Fibroblast of lung (primary cell): ENCODE data around the gene KLHL29. TPM values are rescaled to one million over a fixed set of nuclear protein-coding genes. Genes with fewer than 3 reads are reported as not detected.
A peak's percentile ranks its signal among the peaks of the same experiment; 100 is the strongest.

Experiments
- DNase-seq, 2 donors: peaks; one replicate each; pipeline versions ENCODE4 v3.0.0 to v3.0.0-alpha.2; 2010; ENCODE audit warnings: low read depth in 2 of 2
- H2AFZ ChIP-seq: 2 replicates; pipeline ENCODE4 v1.5.1; 2012; ENCODE audit warnings: low read length, control low read depth, inconsistent platforms
- H3K27ac ChIP-seq: 2 replicates; pipeline ENCODE4 v1.5.1; 2011; ENCODE audit warnings: low read length, control low read depth; ENCODE audit not compliant: insufficient read depth
- H3K27me3 ChIP-seq: 2 replicates; pipeline ENCODE4 v1.5.1; 2011; ENCODE audit warnings: mild to moderate bottlenecking, low read length; ENCODE audit not compliant: control insufficient read depth, insufficient read depth
- H3K36me3 ChIP-seq: 2 replicates; pipeline ENCODE4 v1.5.1; 2011; ENCODE audit warnings: low read length; ENCODE audit not compliant: control insufficient read depth, insufficient read depth
- H3K4me1 ChIP-seq: 2 replicates; pipeline ENCODE4 v1.5.1; 2011; ENCODE audit warnings: low read length; ENCODE audit not compliant: control insufficient read depth, insufficient read depth; ENCODE audit errors: extremely low read depth
- H3K4me2 ChIP-seq: 2 replicates; pipeline ENCODE4 v1.5.1; 2011; ENCODE audit warnings: low read length, control low read depth; ENCODE audit not compliant: insufficient read depth; ENCODE audit errors: extremely low read depth
- H3K4me3 ChIP-seq, 4 experiments: fragments of 200-600 bp in 1 of 4; sonication (generic) in 1 of 4; replicated peaks in 1 of 4; 2 replicates each; pipeline ENCODE4 v1.5.1; 2011 to 2016; ENCODE audit warnings: low read length in 4 of 4, low read depth in 3 of 4, mild to moderate bottlenecking in 3 of 4, control low read depth in 2 of 4, inconsistent platforms in 1 of 4, mixed read lengths in 1 of 4; ENCODE audit not compliant: insufficient read depth in 1 of 4; ENCODE audit errors: control extremely low read depth in 1 of 4
- H3K79me2 ChIP-seq: 2 replicates; pipeline ENCODE4 v1.5.1; 2012; ENCODE audit warnings: mild to moderate bottlenecking, low read length, inconsistent platforms; ENCODE audit not compliant: control insufficient read depth, insufficient read depth
- H3K9ac ChIP-seq: 2 replicates; pipeline ENCODE4 v1.5.1; 2011; ENCODE audit warnings: mild to moderate bottlenecking, low read length, control low read depth; ENCODE audit not compliant: insufficient read depth
- H3K9me3 ChIP-seq: 2 replicates; pipeline ENCODE4 v1.5.1; 2012; ENCODE audit warnings: low read depth, low read length; ENCODE audit not compliant: control insufficient read depth, insufficient read depth
- H4K20me1 ChIP-seq: 2 replicates; pipeline ENCODE4 v1.5.1; 2011; ENCODE audit warnings: low read length; ENCODE audit not compliant: control insufficient read depth, insufficient read depth; ENCODE audit errors: extremely low read depth
- EZH2 ChIP-seq: IDR thresholded peaks from 2 replicates; pipeline ENCODE4 v1.5.1; 2012; ENCODE audit warnings: low read length, control low read depth, mild to moderate bottlenecking; ENCODE audit errors: missing control alignments
- polyA minus RNA-seq: library from RNA; depleted of rRNA, polyadenylated mRNA; stranded (reverse); fragments of >200 nt; gene quantifications from 2 replicates; pipeline ENCODE4 v1.2.3, GENCODE V29; 2011; ENCODE audit warnings: low replicate concordance
- polyA plus RNA-seq, 2 donors: library from polyadenylated mRNA; depleted of rRNA in 1 of 2; stranded (reverse) in 1 of 2; unstranded in 1 of 2; fragments of >200 nt; gene quantifications; 2 replicates each; pipeline ENCODE4 v1.2.1, GENCODE V29; 2011 to 2012; ENCODE audit warnings: missing spikeins in 1 of 2
- total RNA-seq: library from RNA; depleted of rRNA; stranded (reverse); fragments of >200 nt; gene quantifications from 2 replicates; pipeline ENCODE4 v1.2.1, GENCODE V29; 2014
- TF ChIP-seq, protein P1 (sequence below), 2 donors: IDR thresholded peaks in 1 of 2; conservative IDR thresholded peaks in 1 of 2; 1 replicate in 1 of 2; 2 replicates in 1 of 2; pipeline ENCODE4 v1.5.1; 2011 to 2012; ENCODE audit warnings: low read length in 2 of 2, control low read depth in 1 of 2, inconsistent platforms in 1 of 2, low read depth in 1 of 2, mild to moderate bottlenecking in 1 of 2

KLHL29 gene
- total RNA-seq (4.9 and 7.9 TPM in 2 replicates), polyA plus RNA-seq (4.2 and 7.1 TPM in 2 replicates), polyA minus RNA-seq (6.0 and 9.9 TPM in 2 replicates)
- polyA plus RNA-seq (2012) = 6.0 and 9.4 TPM in 2 replicates

DNA sequence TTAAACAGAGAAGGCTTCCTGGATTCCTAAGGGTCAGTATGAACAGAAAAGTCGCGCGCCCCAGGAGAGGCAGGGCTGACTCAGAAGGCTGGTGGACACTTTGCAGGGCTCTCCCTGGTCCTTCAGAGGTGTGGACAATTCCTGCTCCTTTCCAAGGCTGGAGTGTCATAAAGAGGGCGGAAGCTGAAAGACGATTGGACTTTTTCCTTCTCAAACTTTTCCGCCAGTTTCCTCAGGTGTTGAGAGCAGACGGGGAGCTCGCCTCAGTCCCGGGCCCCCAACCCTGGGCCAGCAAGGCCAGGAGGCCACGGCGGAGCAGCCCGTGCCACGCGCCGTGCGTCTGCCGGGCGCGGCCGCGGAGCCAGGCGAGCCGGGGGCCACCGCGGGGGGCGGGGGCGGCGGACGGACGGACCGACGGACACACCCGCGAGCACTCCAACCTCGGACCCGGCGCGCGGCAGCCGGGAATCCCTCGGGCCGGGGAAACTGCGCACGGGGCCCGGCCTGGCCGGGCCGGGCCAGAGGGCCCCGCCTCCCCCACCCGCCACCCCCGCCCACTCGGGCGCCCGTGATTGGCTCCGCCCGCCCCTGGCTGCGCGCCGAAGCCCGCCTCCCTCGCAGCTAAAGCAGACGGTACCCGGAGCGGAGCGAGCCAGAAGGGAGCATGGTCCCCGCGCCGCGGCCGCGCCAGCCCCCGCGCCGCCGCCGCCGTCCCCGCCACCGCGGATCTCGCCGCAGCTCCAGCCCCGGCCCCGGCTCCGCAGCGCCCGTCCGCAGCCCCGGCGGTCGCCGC, at the start of gene KLHL29:
KLHL29 (plus strand) TSS at position 629 of the 793 bp plus-strand sequence. CDS start 177,018 bp downstream, outside the sequence.
- peak; percentile 62 to 70 for DNase-seq
- Histone ChIP-seq H3K4me3 (peak within 1 kb of the TSS; percentile 55 to 85 (median 71)), H4K20me1 (no peaks in the 10 kb centered on the region), H3K27ac (peak within 1 kb of the TSS; percentile 22), H3K9ac (peak within 1 kb of the TSS; percentile 66), H3K9me3 (no peaks in the 10 kb centered on the region), H3K79me2 (peaks cover 5% of the 10 kb centered on the region), H3K27me3 (no peaks in the 10 kb centered on the region), H3K4me1 (peaks cover 10% of the 10 kb centered on the region), H2AFZ (peak within 1 kb of the TSS; percentile 43), H3K4me2 (peak within 1 kb of the TSS; percentile 92), H3K36me3 (no peaks in the 10 kb centered on the region)
- TF ChIP-seq, protein P1, sequence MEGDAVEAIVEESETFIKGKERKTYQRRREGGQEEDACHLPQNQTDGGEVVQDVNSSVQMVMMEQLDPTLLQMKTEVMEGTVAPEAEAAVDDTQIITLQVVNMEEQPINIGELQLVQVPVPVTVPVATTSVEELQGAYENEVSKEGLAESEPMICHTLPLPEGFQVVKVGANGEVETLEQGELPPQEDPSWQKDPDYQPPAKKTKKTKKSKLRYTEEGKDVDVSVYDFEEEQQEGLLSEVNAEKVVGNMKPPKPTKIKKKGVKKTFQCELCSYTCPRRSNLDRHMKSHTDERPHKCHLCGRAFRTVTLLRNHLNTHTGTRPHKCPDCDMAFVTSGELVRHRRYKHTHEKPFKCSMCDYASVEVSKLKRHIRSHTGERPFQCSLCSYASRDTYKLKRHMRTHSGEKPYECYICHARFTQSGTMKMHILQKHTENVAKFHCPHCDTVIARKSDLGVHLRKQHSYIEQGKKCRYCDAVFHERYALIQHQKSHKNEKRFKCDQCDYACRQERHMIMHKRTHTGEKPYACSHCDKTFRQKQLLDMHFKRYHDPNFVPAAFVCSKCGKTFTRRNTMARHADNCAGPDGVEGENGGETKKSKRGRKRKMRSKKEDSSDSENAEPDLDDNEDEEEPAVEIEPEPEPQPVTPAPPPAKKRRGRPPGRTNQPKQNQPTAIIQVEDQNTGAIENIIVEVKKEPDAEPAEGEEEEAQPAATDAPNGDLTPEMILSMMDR (conservative IDR thresholded peaks at IDR 0.05 in 1 of 2, IDR thresholded peaks at IDR 0.05 in 1 of 2; ENCODE audit: low read depth in 1 of 2, low read length in 2 of 2) = no peak
- TF ChIP-seq EZH2 = no peak

DNA sequence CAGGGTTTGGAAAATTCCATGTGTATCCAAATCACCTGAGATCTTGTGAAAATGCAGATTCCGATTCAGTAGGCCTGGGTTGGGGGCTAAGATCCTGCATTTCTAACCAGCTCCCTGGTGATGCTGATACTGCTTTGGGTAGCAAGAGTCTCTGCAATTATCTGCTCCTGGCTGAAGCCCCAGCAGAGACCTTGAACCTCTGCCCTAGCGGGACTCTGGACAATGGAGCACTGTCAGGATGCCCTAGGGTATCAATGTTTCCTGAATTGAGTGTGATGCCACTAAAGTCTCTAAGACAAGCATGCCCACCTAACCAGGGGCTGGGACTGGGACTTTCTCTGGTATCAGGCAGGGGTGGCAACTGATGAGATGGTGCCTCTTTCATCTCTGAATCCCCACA, 49.4 kb upstream of the KLHL29 start:
- DNase-seq = no peak
- TF ChIP-seq EZH2 = no peak
- TF ChIP-seq, protein P1 (conservative IDR thresholded peaks at IDR 0.05 in 1 of 2, IDR thresholded peaks at IDR 0.05 in 1 of 2; ENCODE audit: low read depth in 1 of 2, low read length in 2 of 2) = no peak
- Histone ChIP-seq H3K4me3 (no peak overlapping the region), H3K9me3 (no peaks in the 10 kb centered on the region), H3K36me3 (no peaks in the 10 kb centered on the region), H4K20me1 (no peaks in the 10 kb centered on the region), H3K4me2 (no peak overlapping the region), H3K4me1 (no peaks in the 10 kb centered on the region), H3K9ac (no peak overlapping the region), H3K79me2 (no peaks in the 10 kb centered on the region), H3K27ac (no peak overlapping the region), H2AFZ (no peak overlapping the region), H3K27me3 (no peaks in the 10 kb centered on the region)

DNA sequence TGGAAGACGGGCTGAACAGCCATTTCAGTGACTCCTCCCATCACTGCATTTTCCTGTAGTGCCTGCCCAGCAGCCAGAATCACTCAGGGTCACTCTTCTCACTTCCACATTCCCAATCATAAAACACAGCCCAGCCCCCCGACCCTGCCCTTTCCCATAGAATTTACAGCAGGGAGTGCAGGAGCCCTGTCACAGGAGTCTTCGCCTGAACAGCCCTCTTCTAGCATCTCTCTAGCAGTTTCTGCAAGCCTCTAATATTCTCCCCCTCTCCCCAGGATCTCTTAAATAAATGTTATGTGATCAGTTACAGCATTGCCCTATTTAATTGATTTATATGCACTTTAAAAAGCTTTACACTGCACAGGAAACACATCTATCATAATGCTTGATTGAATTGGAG, 42.9 kb upstream of the KLHL29 start:
- Histone ChIP-seq H3K9ac (no peak overlapping the region), H3K9me3 (no peaks in the 10 kb centered on the region), H2AFZ (no peak overlapping the region), H3K27me3 (no peaks in the 10 kb centered on the region), H3K36me3 (no peaks in the 10 kb centered on the region), H4K20me1 (no peaks in the 10 kb centered on the region), H3K4me3 (no peak overlapping the region), H3K27ac (no peak overlapping the region), H3K4me2 (no peak overlapping the region), H3K4me1 (no peaks in the 10 kb centered on the region), H3K79me2 (no peaks in the 10 kb centered on the region)
- no peak for DNase-seq
- no peak for TF ChIP-seq EZH2
- TF ChIP-seq, protein P1 (conservative IDR thresholded peaks at IDR 0.05 in 1 of 2, IDR thresholded peaks at IDR 0.05 in 1 of 2; ENCODE audit: low read depth in 1 of 2, low read length in 2 of 2) = no peak
